Thyroid gland (tissue), 4 donors: ENCODE data around the gene NUDT17. TPM values are rescaled to one million over a fixed set of nuclear protein-coding genes. Genes with fewer than 3 reads are reported as not detected.

Experiments
- DNase-seq, 2 donors: peaks; one replicate each; pipeline ENCODE4 v3.0.0-alpha.2; 2019
- H3K27ac ChIP-seq, 3 donors: fragments of 200-600 bp; sonication (generic); 1 replicate in 2 of 3; 2 replicates in 1 of 3; pipeline ENCODE4 v1.5.1; 2016 to 2019; ENCODE audit warnings: mild to moderate bottlenecking in 1 of 3, moderate library complexity in 1 of 3
- H3K27me3 ChIP-seq: fragments of 200-600 bp; sonication (generic); one replicate; pipeline ENCODE4 v1.5.1; 2019
- H3K36me3 ChIP-seq, 2 donors: fragments of 200-600 bp; sonication (generic); one replicate each; pipeline ENCODE4 v1.5.1; 2016 to 2019
- H3K4me1 ChIP-seq, 2 donors: fragments of 200-600 bp; sonication (generic); one replicate each; pipeline ENCODE4 v1.5.1; 2017 to 2019
- H3K4me3 ChIP-seq, 3 donors: fragments of 200-600 bp; sonication (generic); replicated peaks in 1 of 3; 1 replicate in 2 of 3; 2 replicates in 1 of 3; pipeline ENCODE4 v1.5.1; 2016; ENCODE audit warnings: mild to moderate bottlenecking in 1 of 3
- H3K9me3 ChIP-seq: fragments of 200-600 bp; sonication (generic); one replicate; pipeline ENCODE4 v1.5.1; 2017
- CTCF ChIP-seq, 6 experiments: fragments of 200-600 bp in 3 of 6; fragments of 450-650 bp in 3 of 6; sonication (generic) in 3 of 6; IDR thresholded peaks; one replicate each; pipeline ENCODE4 v1.5.1; 2016 to 2019; ENCODE audit warnings: antibody characterized with exemption in 6 of 6, mild to moderate bottlenecking in 2 of 6, inconsistent platforms in 1 of 6, moderate library complexity in 1 of 6
- POLR2A ChIP-seq, 2 donors: fragments of 450-650 bp; IDR thresholded peaks; one replicate each; pipeline ENCODE4 v1.6.1; 2017; ENCODE audit warnings: antibody characterized with exemption in 2 of 2, mild to moderate bottlenecking in 2 of 2, moderate library complexity in 1 of 2
- WGBS, 2 donors: methylation state at CpG; one replicate each; pipeline ENCODE4 v1.1.5; 2017; 5-methylcytosine and 5-hydroxymethylcytosine counted together
- intact Hi-C: fragments of 100-400 bp; cut with DNase I; formaldehyde crosslinking; loops from one replicate; pipeline ENCODE4 v1.15.1; 2023
- total RNA-seq, 4 donors: library from RNA; depleted of rRNA; stranded (reverse); fragments of >200 nt; gene quantifications; one replicate each; pipeline ENCODE4 v1.2.3, GENCODE V29; 2016

Gene NUDT17
- total RNA-seq, 4 donors from 2014 or later, result 2.4 to 4.6 (median 3.4) TPM

- 93 to 100% methylated on average over 1 of the region's 1 CpG for WGBS, 2 donors
- peaks cover 79 to 93% of the 10 kb centered on the region in 2 donors for H3K36me3 ChIP-seq
- intact Hi-C loops, result no loop called here
These were observed 7.8 kb upstream of the NUDT17 start for GRCh38 chr1:145837656-145838055.

DNA sequence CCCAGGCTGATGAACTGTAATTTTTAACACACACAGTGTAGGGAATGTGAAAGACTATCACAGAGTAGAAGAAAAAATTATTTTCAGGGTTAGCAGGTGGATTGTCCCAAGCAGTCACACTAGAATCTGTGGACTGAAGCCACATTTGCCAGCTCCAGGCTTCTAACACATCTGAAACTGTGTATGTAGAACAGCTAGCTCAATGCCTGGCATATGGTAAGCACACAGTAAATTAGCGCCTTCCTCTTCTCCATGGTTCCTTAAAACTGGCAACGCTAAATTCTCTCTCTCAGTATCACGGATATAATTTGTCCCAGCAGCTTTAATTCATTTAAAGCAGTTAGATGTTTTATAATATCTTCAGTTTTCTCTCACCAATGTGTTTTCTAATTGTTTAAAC lies 2.4 kb upstream of the NUDT17 start:
- intact Hi-C loops, result no loop called here
- Histone ChIP-seq H3K27ac (no peak overlapping the region), H3K4me3 (no peak overlapping the region), H3K27me3 (no peaks in the 10 kb centered on the region), H3K4me1 (peaks cover 6 to 13% of the 10 kb centered on the region in 2 donors), H3K9me3 (no peaks in the 10 kb centered on the region), H3K36me3 (peaks cover 34 to 46% of the 10 kb centered on the region in 2 donors)
- TF ChIP-seq POLR2A (IDR thresholded peaks at IDR 0.05), result no peak
- TF ChIP-seq CTCF (IDR thresholded peaks at IDR 0.05), result no peak
- 92 to 95% methylated on average over 3 of the region's 3 CpGs for WGBS, 2 donors
- no peak for DNase-seq

More at GRCh38 chr1:145837656-145838055, 7.8 kb upstream of the NUDT17 start:
- H3K4me3 ChIP-seq, result no peak overlapping the region
- no peaks in the 10 kb centered on the region for H3K4me1 ChIP-seq
- H3K27me3 ChIP-seq, result no peaks in the 10 kb centered on the region
- no peak for DNase-seq
- no peak overlapping the region for H3K27ac ChIP-seq
- TF ChIP-seq POLR2A (IDR thresholded peaks at IDR 0.05), result no peak
- no peak for TF ChIP-seq CTCF (IDR thresholded peaks at IDR 0.05)
- no peaks in the 10 kb centered on the region for H3K9me3 ChIP-seq

DNA sequence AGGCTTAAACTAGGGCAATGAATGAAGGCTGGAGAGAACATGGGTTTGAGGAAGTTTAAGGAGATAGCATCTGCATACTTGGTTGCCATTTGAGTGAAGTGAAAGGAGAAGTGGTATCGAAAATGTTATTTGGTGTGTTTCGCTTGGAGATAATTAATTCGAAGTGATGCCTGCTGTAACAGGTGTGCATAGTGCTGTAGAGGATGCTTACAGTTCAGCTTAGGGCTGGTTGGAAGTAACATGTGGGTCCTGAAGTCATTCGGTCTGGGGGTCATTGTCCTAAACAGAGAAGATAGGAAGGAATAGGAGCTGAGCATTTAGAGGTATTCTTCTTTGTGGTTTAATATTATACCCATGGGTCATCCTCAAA lies 301 bp upstream of the NUDT17 start:
- TF ChIP-seq CTCF (IDR thresholded peaks at IDR 0.05), result no peak
- TF ChIP-seq POLR2A (IDR thresholded peaks at IDR 0.05), result no peak
- Histone ChIP-seq H3K4me1 (peaks cover 6 to 13% of the 10 kb centered on the region in 2 donors), H3K27me3 (no peaks in the 10 kb centered on the region), H3K4me3 (peak overlapping the region in 1 of 3 donors; percentile 38), H3K27ac (no peak overlapping the region), H3K36me3 (peaks cover 22 to 34% of the 10 kb centered on the region in 2 donors), H3K9me3 (no peaks in the 10 kb centered on the region)
- WGBS, 2 donors, result 15 to 17% methylated on average over 4 of the region's 4 CpGs
- intact Hi-C loops, result no loop called here
- DNase-seq, result no peak

DNA sequence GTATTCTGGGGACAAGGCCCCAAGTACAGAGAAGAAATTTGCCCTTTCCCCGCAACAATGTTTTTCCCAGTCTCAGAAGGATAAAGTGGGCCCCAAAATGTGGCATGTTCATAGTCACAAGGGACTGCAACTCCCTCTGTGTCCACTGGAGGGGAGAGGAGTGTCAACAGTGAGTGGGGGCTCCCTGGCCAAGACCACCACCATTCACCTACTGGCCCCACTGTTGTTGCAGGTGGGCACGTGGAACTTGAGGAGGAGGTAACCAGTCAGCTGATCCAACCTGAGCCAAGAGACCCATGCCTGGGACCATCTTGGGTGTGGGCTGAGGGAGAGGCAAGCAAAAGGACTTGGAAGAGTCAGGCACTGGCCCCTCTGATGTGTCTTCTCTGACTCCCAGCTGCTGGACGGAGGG lies 777 bp downstream of the NUDT17 start:
- H3K4me3 ChIP-seq, result no peak overlapping the region
- DNase-seq, result no peak
- WGBS, 2 donors, result 73 to 87% methylated on average over 2 to 3 of the region's 3 CpGs
- intact Hi-C loops, result no loop called here
- no peaks in the 10 kb centered on the region for H3K9me3 ChIP-seq
- peak overlapping the region in 2 of 3 donors; percentile 53 to 70 for H3K27ac ChIP-seq
- peak in 5 of 6 experiments; percentile 13 to 55 (median 41) for TF ChIP-seq CTCF (IDR thresholded peaks at IDR 0.05)
- TF ChIP-seq POLR2A (IDR thresholded peaks at IDR 0.05), result no peak
- peaks cover 6 to 13% of the 10 kb centered on the region in 2 donors for H3K4me1 ChIP-seq
- peaks cover 22 to 33% of the 10 kb centered on the region in 2 donors for H3K36me3 ChIP-seq
- H3K27me3 ChIP-seq, result no peaks in the 10 kb centered on the region

DNA sequence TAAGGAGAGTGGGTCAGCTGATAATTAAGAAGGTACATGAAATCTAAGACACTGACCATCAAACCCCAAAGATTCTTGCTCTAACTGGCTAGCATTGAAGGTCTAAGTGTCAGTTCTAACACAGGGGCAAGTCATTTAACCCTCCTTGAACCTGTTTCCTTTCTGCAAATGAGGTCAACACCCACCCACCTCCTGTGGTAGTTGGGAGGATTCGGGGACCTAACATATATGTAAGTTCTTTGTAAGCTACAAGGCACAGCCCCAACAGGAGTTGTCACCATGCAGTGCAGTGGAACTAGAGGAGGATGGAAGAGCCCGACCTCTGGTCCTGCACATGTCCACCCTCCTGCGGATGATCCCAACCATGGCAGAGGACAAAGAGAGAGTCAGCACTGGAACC lies 2.4 kb downstream of the NUDT17 start:
- H3K36me3 ChIP-seq, result peaks cover 16 to 26% of the 10 kb centered on the region in 2 donors
- no peak overlapping the region for H3K4me3 ChIP-seq
- H3K27ac ChIP-seq, result no peak overlapping the region
- intact Hi-C loops, result no loop called here
- 75 to 83% methylated on average over 3 of the region's 3 CpGs for WGBS, 2 donors
- H3K4me1 ChIP-seq, result peaks cover 6 to 13% of the 10 kb centered on the region in 2 donors
- H3K9me3 ChIP-seq, result no peaks in the 10 kb centered on the region
- no peak for TF ChIP-seq POLR2A (IDR thresholded peaks at IDR 0.05)
- TF ChIP-seq CTCF (IDR thresholded peaks at IDR 0.05), result no peak
- no peaks in the 10 kb centered on the region for H3K27me3 ChIP-seq
- no peak for DNase-seq
